ENCODE results near the gene DPP7.

Gene DPP7

GRCh38 chr9:137112564-137113384 is 1.8 kb downstream of the DPP7 start:
- in situ Hi-C loops (cut with HindIII; ENCODE audit: low sequenced_read_pairs) = no loop called here

- in situ Hi-C loops (cut with HindIII; ENCODE audit: low sequenced_read_pairs) = no loop called here
These were observed 2.6 kb downstream of the DPP7 start for GRCh38 chr9:137111788-137112563.

GRCh38 chr9:137110911-137111787 is 3.4 kb downstream of the DPP7 start:
- in situ Hi-C loops (cut with HindIII; ENCODE audit: low sequenced_read_pairs) = no loop called here

GRCh38 chr9:137110147-137110910 is 4.2 kb downstream of the DPP7 start:
- in situ Hi-C loops (cut with HindIII; ENCODE audit: low sequenced_read_pairs) = no loop called here

- in situ Hi-C loops (cut with HindIII; ENCODE audit: low sequenced_read_pairs) = no loop called here
These were observed 5.0 kb downstream of the DPP7 start for GRCh38 chr9:137109250-137110146.

GRCh38 chr9:137108608-137109249 is 5.8 kb downstream of the DPP7 start:
- in situ Hi-C loops (cut with HindIII; ENCODE audit: low sequenced_read_pairs) = no loop called here

GRCh38 chr9:137107982-137108381 is 6.6 kb downstream of the DPP7 start:
- in situ Hi-C loops (cut with HindIII; ENCODE audit: low sequenced_read_pairs) = no loop called here

GRCh38 chr9:137107312-137107921 is 7.1 kb downstream of the DPP7 start:
- in situ Hi-C loops (cut with HindIII; ENCODE audit: low sequenced_read_pairs) = no loop called here

GRCh38 chr9:137106662-137107250 is 7.8 kb downstream of the DPP7 start:
- in situ Hi-C loops (cut with HindIII; ENCODE audit: low sequenced_read_pairs) = no loop called here

GRCh38 chr9:137105814-137106661 is 8.5 kb downstream of the DPP7 start:
- in situ Hi-C loops (cut with HindIII; ENCODE audit: low sequenced_read_pairs) = no loop called here

- in situ Hi-C loops (cut with HindIII; ENCODE audit: low sequenced_read_pairs) = no loop called here
These were observed 11.1 kb downstream of the DPP7 start for GRCh38 chr9:137103206-137103999.

- in situ Hi-C loops (cut with HindIII; ENCODE audit: low sequenced_read_pairs) = no loop called here
These were observed 15.3 kb downstream of the DPP7 start for GRCh38 chr9:137099231-137099630.

GRCh38 chr9:137097761-137098462 is 16.6 kb downstream of the DPP7 start:
- in situ Hi-C loops (cut with HindIII; ENCODE audit: low sequenced_read_pairs) = no loop called here

GRCh38 chr9:137096785-137097546 is 17.6 kb downstream of the DPP7 start:
- in situ Hi-C loops (cut with HindIII; ENCODE audit: low sequenced_read_pairs) = no loop called here

Measured in DLD1 (cell line).